CD14-positive monocyte (primary cell): ENCODE data around the gene NDUFA8. TPM values are rescaled to one million over a fixed set of nuclear protein-coding genes. Genes with fewer than 3 reads are reported as not detected.

Experiments
- DNase-seq, 3 donors: peaks; one replicate each; pipeline ENCODE4 v3.0.0-alpha.2; 2011 to 2022
- H2AFZ ChIP-seq: 2 replicates; pipeline ENCODE4 v1.6.0; 2012; ENCODE audit warnings: mild to moderate bottlenecking, low read depth, low read length, inconsistent platforms; ENCODE audit not compliant: insufficient read depth, poor library complexity, severe bottlenecking
- H3K27ac ChIP-seq, 2 donors: 1 replicate in 1 of 2; 2 replicates in 1 of 2; pipeline ENCODE4 v1.5.1; 2012 to 2013; ENCODE audit warnings: low read length in 2 of 2, control low read depth in 1 of 2, inconsistent platforms in 1 of 2, low read depth in 1 of 2, mild to moderate bottlenecking in 1 of 2
- H3K27me3 ChIP-seq, 2 donors: one replicate each; pipeline versions ENCODE4 v1.6.0 to v1.6.1; 2011 to 2013; ENCODE audit warnings: low read length in 2 of 2; ENCODE audit not compliant: control insufficient read depth in 2 of 2, insufficient read depth in 2 of 2
- H3K36me3 ChIP-seq, 2 donors: replicated peaks in 1 of 2; 1 replicate in 1 of 2; 2 replicates in 1 of 2; pipeline versions ENCODE4 v1.5.1 to v1.6.1; 2012 to 2013; ENCODE audit warnings: low read length in 2 of 2, control low read depth in 1 of 2, inconsistent platforms in 1 of 2, mild to moderate bottlenecking in 1 of 2; ENCODE audit not compliant: insufficient read depth in 2 of 2, control insufficient read depth in 1 of 2
- H3K4me1 ChIP-seq, 2 donors: 1 replicate in 1 of 2; 2 replicates in 1 of 2; pipeline versions ENCODE4 v1.5.1 to v1.6.1; 2012 to 2013; ENCODE audit warnings: low read length in 2 of 2, control low read depth in 1 of 2, inconsistent platforms in 1 of 2, mild to moderate bottlenecking in 1 of 2, moderate library complexity in 1 of 2; ENCODE audit not compliant: insufficient read depth in 2 of 2, control insufficient read depth in 1 of 2
- H3K4me2 ChIP-seq: replicated peaks from 2 replicates; pipeline ENCODE3; 2012; ENCODE audit warnings: low read length, moderate library complexity, mild to moderate bottlenecking; ENCODE audit not compliant: poor library complexity, severe bottlenecking; ENCODE audit errors: extremely low read depth
- H3K4me3 ChIP-seq, 3 experiments: fragments of 200-600 bp in 1 of 3; sonication (generic) in 1 of 3; replicated peaks in 1 of 3; 1 replicate in 2 of 3; 2 replicates in 1 of 3; pipeline ENCODE4 v1.5.1; 2011 to 2013; ENCODE audit warnings: low read length in 3 of 3, mild to moderate bottlenecking in 3 of 3, control low read depth in 2 of 3, low read depth in 2 of 3, inconsistent platforms in 1 of 3, moderate library complexity in 1 of 3
- H3K79me2 ChIP-seq: 2 replicates; pipeline ENCODE4 v1.6.0; 2012; ENCODE audit warnings: mild to moderate bottlenecking, control low read depth, inconsistent platforms, low read length, moderate library complexity; ENCODE audit not compliant: insufficient read depth
- H3K9ac ChIP-seq: 2 replicates; pipeline ENCODE4 v1.6.0; 2017; ENCODE audit warnings: low read length, mild to moderate bottlenecking; ENCODE audit not compliant: insufficient read depth, poor library complexity, severe bottlenecking
- H3K9me3 ChIP-seq, 2 donors: replicated peaks in 1 of 2; 1 replicate in 1 of 2; 2 replicates in 1 of 2; pipeline versions ENCODE4 v1.5.1 to v1.6.1; 2012 to 2013; ENCODE audit warnings: low read length in 2 of 2, control low read depth in 1 of 2; ENCODE audit not compliant: control insufficient read depth in 1 of 2, insufficient read depth in 1 of 2
- H4K20me1 ChIP-seq: 2 replicates; pipeline ENCODE4 v1.6.0; 2012; ENCODE audit warnings: mild to moderate bottlenecking, low read length, control low read depth, moderate library complexity; ENCODE audit not compliant: insufficient read depth
- H3K27ac Mint-ChIP-seq, 7 donors: one replicate each; pipeline ENCODE4 v1.8.0; 2020; ENCODE audit warnings: mild to moderate bottlenecking in 7 of 7, mixed read lengths in 7 of 7, moderate library complexity in 6 of 7, inconsistent platforms in 2 of 7
- H3K27me3 Mint-ChIP-seq, 3 donors: one replicate each; pipeline ENCODE4 v1.8.0; 2021 to 2022; ENCODE audit warnings: low read depth in 3 of 3, mild to moderate bottlenecking in 3 of 3, mixed read lengths in 3 of 3, moderate library complexity in 3 of 3, inconsistent platforms in 1 of 3
- H3K36me3 Mint-ChIP-seq, 2 donors: one replicate each; pipeline ENCODE4 v1.8.0; 2020; ENCODE audit warnings: mixed read lengths in 2 of 2, inconsistent platforms in 1 of 2, mild to moderate bottlenecking in 1 of 2
- H3K4me1 Mint-ChIP-seq: one replicate; pipeline ENCODE4 v1.8.0; 2020; ENCODE audit warnings: mild to moderate bottlenecking, mixed read lengths
- H3K4me3 Mint-ChIP-seq, 2 donors: one replicate each; pipeline ENCODE4 v1.8.0; 2020; ENCODE audit warnings: mild to moderate bottlenecking in 2 of 2, mixed read lengths in 2 of 2, moderate library complexity in 1 of 2
- H3K9me3 Mint-ChIP-seq, 7 donors: one replicate each; pipeline ENCODE4 v1.8.0; 2020 to 2022; ENCODE audit warnings: mixed read lengths in 7 of 7, mild to moderate bottlenecking in 6 of 7, moderate library complexity in 6 of 7, inconsistent platforms in 2 of 7
- WGBS: methylation state at CpG from one replicate; pipeline ENCODE4 v1.1.5; 2013; ENCODE audit warnings: missing lambda C conversion rate; ENCODE audit not compliant: insufficient coverage; 5-methylcytosine and 5-hydroxymethylcytosine counted together
- intact Hi-C, 2 donors: fragments of 100-400 bp; cut with micrococcal nuclease; formaldehyde crosslinking; loops; one replicate each; pipeline versions ENCODE4 v1.15.0 to v1.15.1; 2023
- polyA plus RNA-seq, 3 donors: library from polyadenylated mRNA; depleted of rRNA in 1 of 3; unstranded in 2 of 3; stranded (reverse) in 1 of 3; fragments of 300-500 nt in 2 of 3; fragments of >200 nt in 1 of 3; fragmentation: Illumina TruSeq in 2 of 3; gene quantifications; 1 replicate in 2 of 3; 2 replicates in 1 of 3; pipeline ENCODE4 v1.2.3, GENCODE V29; 2012 to 2021
- TF ChIP-seq, protein P1 (sequence below): fragments of 200-600 bp; IDR thresholded peaks from one replicate; pipeline ENCODE4 v1.8.0; 2022; ENCODE audit warnings: antibody characterized with exemption, mild to moderate bottlenecking

NDUFA8 gene
- polyA plus RNA-seq, 3 donors = 19.6 to 71.2 (median 63.5) TPM

- DNase-seq = no peak
- intact Hi-C loops = no loop called here
- H3K4me3 ChIP-seq = no peak overlapping the region
- H3K79me2 ChIP-seq = no peaks in the 10 kb centered on the region
- H4K20me1 ChIP-seq = no peaks in the 10 kb centered on the region
- no peaks in the 10 kb centered on the region for H3K9me3 ChIP-seq
- no peak overlapping the region for H3K27ac ChIP-seq
- no peaks in the 10 kb centered on the region for H3K9me3 Mint-ChIP-seq
- no peak overlapping the region for H2AFZ ChIP-seq
- no peaks in the 10 kb centered on the region for H3K4me1 ChIP-seq
- no peak overlapping the region for H3K4me3 Mint-ChIP-seq
- peaks cover 0 to 3% (median 0%) of the 10 kb centered on the region in 3 donors for H3K27me3 Mint-ChIP-seq
- TF ChIP-seq, protein P1, sequence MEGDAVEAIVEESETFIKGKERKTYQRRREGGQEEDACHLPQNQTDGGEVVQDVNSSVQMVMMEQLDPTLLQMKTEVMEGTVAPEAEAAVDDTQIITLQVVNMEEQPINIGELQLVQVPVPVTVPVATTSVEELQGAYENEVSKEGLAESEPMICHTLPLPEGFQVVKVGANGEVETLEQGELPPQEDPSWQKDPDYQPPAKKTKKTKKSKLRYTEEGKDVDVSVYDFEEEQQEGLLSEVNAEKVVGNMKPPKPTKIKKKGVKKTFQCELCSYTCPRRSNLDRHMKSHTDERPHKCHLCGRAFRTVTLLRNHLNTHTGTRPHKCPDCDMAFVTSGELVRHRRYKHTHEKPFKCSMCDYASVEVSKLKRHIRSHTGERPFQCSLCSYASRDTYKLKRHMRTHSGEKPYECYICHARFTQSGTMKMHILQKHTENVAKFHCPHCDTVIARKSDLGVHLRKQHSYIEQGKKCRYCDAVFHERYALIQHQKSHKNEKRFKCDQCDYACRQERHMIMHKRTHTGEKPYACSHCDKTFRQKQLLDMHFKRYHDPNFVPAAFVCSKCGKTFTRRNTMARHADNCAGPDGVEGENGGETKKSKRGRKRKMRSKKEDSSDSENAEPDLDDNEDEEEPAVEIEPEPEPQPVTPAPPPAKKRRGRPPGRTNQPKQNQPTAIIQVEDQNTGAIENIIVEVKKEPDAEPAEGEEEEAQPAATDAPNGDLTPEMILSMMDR = no peak
- H3K27me3 ChIP-seq = no peaks in the 10 kb centered on the region
- H3K4me1 Mint-ChIP-seq = no peaks in the 10 kb centered on the region
- no peaks in the 10 kb centered on the region for H3K36me3 Mint-ChIP-seq
- WGBS = 91% methylated on average over 3 of the region's 5 CpGs
- H3K4me2 ChIP-seq = no peak overlapping the region
- H3K9ac ChIP-seq = no peak overlapping the region
- H3K27ac Mint-ChIP-seq = no peak overlapping the region
- no peaks in the 10 kb centered on the region for H3K36me3 ChIP-seq
Observed at GRCh38 chr9:122192261-122192875, 32.8 kb upstream of the NDUFA8 start.

- intact Hi-C loops = no loop called here
- Histone ChIP-seq H3K4me1 (no peaks in the 10 kb centered on the region), H3K4me2 (no peak overlapping the region), H3K79me2 (no peaks in the 10 kb centered on the region), H3K9ac (no peak overlapping the region), H2AFZ (no peak overlapping the region), H3K27me3 (no peaks in the 10 kb centered on the region), H3K27ac (no peak overlapping the region), H3K9me3 (no peaks in the 10 kb centered on the region), H3K36me3 (no peaks in the 10 kb centered on the region), H3K4me3 (no peak overlapping the region), H4K20me1 (no peaks in the 10 kb centered on the region)
- Mint-ChIP-seq H3K27ac (no peak overlapping the region), H3K9me3 (no peaks in the 10 kb centered on the region), H3K27me3 (peaks cover 0 to 3% (median 0%) of the 10 kb centered on the region in 3 donors), H3K36me3 (no peaks in the 10 kb centered on the region), H3K4me1 (no peaks in the 10 kb centered on the region), H3K4me3 (no peak overlapping the region)
- WGBS = 96% methylated on average over 9 of the region's 11 CpGs
- TF ChIP-seq, protein P1 = no peak
- DNase-seq = no peak
Observed at GRCh38 chr9:122191584-122191983, 32.0 kb upstream of the NDUFA8 start.
